ENCODE results near the gene PRMT5.

GRCh38 chr14:22883173-22883976, 45.8 kb downstream of the PRMT5 start, which contains the start of gene REM2:
- TF ChIP-seq CTCF (IDR thresholded peaks at IDR 0.05) (no peak), POLR2A (IDR thresholded peaks at IDR 0.05) (no peak), EP300 (IDR thresholded peaks at IDR 0.05) (no peak)

All from ovary (tissue), 3 donors.